ENCODE measurements around the gene TMC1. TPM values are rescaled to one million over a fixed set of nuclear protein-coding genes. Genes with fewer than 3 reads are reported as not detected.
"Not testable (repeated sequence)": the region's sequence is repeated elsewhere in the genome, so short reads cannot be mapped to it uniquely, and the experiment has no call there.

TMC1 gene
- total RNA-seq = 10 to 100 TPM in 1 of 4 donors, 1 to 10 TPM in 1, not detected in 2; 1.2 to 15.7 TPM

GRCh38 chr9:72521416-72521815 is at the start of gene TMC1:
TMC1 (plus strand) TSS chr9:72521608; CDS start chr9:72648649, 127,041 bp downstream.
- DNase-seq; H3K4me3 ChIP-seq; intact Hi-C loops (cut with DNase I; ENCODE audit: low total_unique reads); in situ Hi-C loops (cut with MboI; ENCODE audit: low sequenced_read_pairs in 4 of 4); H3K27ac ChIP-seq; H3K27me3 ChIP-seq; H3K36me3 ChIP-seq; H3K9me3 ChIP-seq; H3K4me1 ChIP-seq; ATAC-seq: not testable (repeated sequence)

GRCh38 chr9:72473474-72474261 is 47.7 kb upstream of the TMC1 start:
- no peaks in the 10 kb centered on the region for H3K9me3 ChIP-seq
- no peak overlapping the region for H3K27ac ChIP-seq
- H3K27me3 ChIP-seq = no peaks in the 10 kb centered on the region
- DNase-seq (no peak), ATAC-seq (no peak)
- TF ChIP-seq CTCF (IDR thresholded peaks at IDR 0.05 in 4 of 5, conservative IDR thresholded peaks at IDR 0.05 in 1 of 5) (no peak), POLR2A (IDR thresholded peaks at IDR 0.05) (no peak)
- no peaks in the 10 kb centered on the region for H3K36me3 ChIP-seq
- in situ Hi-C loops (cut with MboI; ENCODE audit: low sequenced_read_pairs in 4 of 4) = no loop called here
- peaks cover 6 to 18% of the 10 kb centered on the region in 2 donors for H3K4me1 ChIP-seq
- no peak overlapping the region for H3K4me3 ChIP-seq
- intact Hi-C loops (cut with DNase I; ENCODE audit: low total_unique reads) = loop anchor here (10.0 kb wide), 1 partner anchor 179 kb away; no protein-coding TSS in a partner anchor

- no peaks in the 10 kb centered on the region for H3K9me3 ChIP-seq
- H3K4me3 ChIP-seq = no peak overlapping the region
- DNase-seq (no peak), ATAC-seq (no peak)
- intact Hi-C loops (cut with DNase I; ENCODE audit: low total_unique reads) (loop anchor here (5.0 to 10.0 kb wide), 3 partner anchors 77 to 180 kb away; no protein-coding TSS in a partner anchor), in situ Hi-C loops (cut with MboI; ENCODE audit: low sequenced_read_pairs in 4 of 4) (no loop called here)
- TF ChIP-seq POLR2A (IDR thresholded peaks at IDR 0.05) (no peak), CTCF (IDR thresholded peaks at IDR 0.05 in 4 of 5, conservative IDR thresholded peaks at IDR 0.05 in 1 of 5) (no peak)
- H3K27ac ChIP-seq = no peak overlapping the region
- H3K27me3 ChIP-seq = no peaks in the 10 kb centered on the region
- no peaks in the 10 kb centered on the region for H3K36me3 ChIP-seq
- H3K4me1 ChIP-seq = peaks cover 6 to 19% of the 10 kb centered on the region in 2 donors
These were observed 46.7 kb upstream of the TMC1 start for GRCh38 chr9:72474676-72475075.

- intact Hi-C loops (cut with DNase I; ENCODE audit: low total_unique reads) = loop anchor here (5.0 to 10.0 kb wide), 3 partner anchors 79 to 181 kb away; no protein-coding TSS in a partner anchor
These were observed 45.3 kb upstream of the TMC1 start for GRCh38 chr9:72476100-72476499.

More at GRCh38 chr9:72476100-72476499, 45.3 kb upstream of the TMC1 start:
- Histone ChIP-seq H3K27ac (no peak overlapping the region), H3K9me3 (no peaks in the 10 kb centered on the region), H3K4me3 (no peak overlapping the region), H3K36me3 (no peaks in the 10 kb centered on the region), H3K27me3 (no peaks in the 10 kb centered on the region), H3K4me1 (peaks cover 6 to 19% of the 10 kb centered on the region in 2 donors)
- in situ Hi-C loops (cut with MboI; ENCODE audit: low sequenced_read_pairs in 4 of 4) = no loop called here
- ATAC-seq (no peak), DNase-seq (no peak)
- TF ChIP-seq POLR2A (IDR thresholded peaks at IDR 0.05) (no peak), CTCF (IDR thresholded peaks at IDR 0.05 in 4 of 5, conservative IDR thresholded peaks at IDR 0.05 in 1 of 5) (no peak)
